ENCODE data around the gene PIK3R5. TPM values are rescaled to one million over a fixed set of nuclear protein-coding genes. Genes with fewer than 3 reads are reported as not detected.

Gene PIK3R5
- total and polyA plus RNA-seq, 4 donors: 11.7 to 70.9 (median 35.0) TPM

GRCh38 chr17:8867361-8867981 is 98.0 kb downstream of the PIK3R5 start, which contains the start of gene PIK3R6:
PIK3R6 (minus strand) TSS chr17:8867674; CDS start chr17:8849794, 17,880 bp downstream.
- Histone ChIP-seq H3K27me3 (ENCODE audit: control insufficient read depth in 3 of 3, insufficient read depth in 3 of 3, low read length in 2 of 3) (peaks cover 0 to 25% (median 0%) of the 10 kb centered on the region in 3 donors), H3K36me3 (ENCODE audit: control insufficient read depth in 4 of 4, insufficient read depth in 4 of 4, low read length in 4 of 4) (no peaks in the 10 kb centered on the region), H3K4me3 (no peak within 1 kb of the TSS), H3K27ac (ENCODE audit: low read depth in 1 of 2, low read length in 1 of 2) (no peak within 1 kb of the TSS), H3K4me1 (ENCODE audit: control insufficient read depth in 5 of 5, insufficient read depth in 5 of 5, low read length in 5 of 5) (no peaks in the 10 kb centered on the region), H3K9me3 (ENCODE audit: control insufficient read depth in 4 of 4, insufficient read depth in 3 of 4, low read length in 3 of 4) (peaks cover 0 to 7% (median 0%) of the 10 kb centered on the region in 4 donors), H3K9ac (ENCODE audit: insufficient read depth in 1 of 2, low read length in 2 of 2) (no peak within 1 kb of the TSS)
- TF ChIP-seq, protein P1, sequence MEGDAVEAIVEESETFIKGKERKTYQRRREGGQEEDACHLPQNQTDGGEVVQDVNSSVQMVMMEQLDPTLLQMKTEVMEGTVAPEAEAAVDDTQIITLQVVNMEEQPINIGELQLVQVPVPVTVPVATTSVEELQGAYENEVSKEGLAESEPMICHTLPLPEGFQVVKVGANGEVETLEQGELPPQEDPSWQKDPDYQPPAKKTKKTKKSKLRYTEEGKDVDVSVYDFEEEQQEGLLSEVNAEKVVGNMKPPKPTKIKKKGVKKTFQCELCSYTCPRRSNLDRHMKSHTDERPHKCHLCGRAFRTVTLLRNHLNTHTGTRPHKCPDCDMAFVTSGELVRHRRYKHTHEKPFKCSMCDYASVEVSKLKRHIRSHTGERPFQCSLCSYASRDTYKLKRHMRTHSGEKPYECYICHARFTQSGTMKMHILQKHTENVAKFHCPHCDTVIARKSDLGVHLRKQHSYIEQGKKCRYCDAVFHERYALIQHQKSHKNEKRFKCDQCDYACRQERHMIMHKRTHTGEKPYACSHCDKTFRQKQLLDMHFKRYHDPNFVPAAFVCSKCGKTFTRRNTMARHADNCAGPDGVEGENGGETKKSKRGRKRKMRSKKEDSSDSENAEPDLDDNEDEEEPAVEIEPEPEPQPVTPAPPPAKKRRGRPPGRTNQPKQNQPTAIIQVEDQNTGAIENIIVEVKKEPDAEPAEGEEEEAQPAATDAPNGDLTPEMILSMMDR (IDR thresholded peaks at IDR 0.05; ENCODE audit: control extremely low read depth, extremely low read depth): no peak
- DNase-seq: no peak
- WGBS, 2 donors: 24 to 34% methylated on average over 12 of the region's 12 CpGs
- ATAC-seq (ENCODE audit: insufficient read depth, low FRiP score): no peak

GRCh38 chr17:8865811-8866210 is 99.7 kb downstream of the PIK3R5 start:
- DNase-seq: peak in 1 of 3 donors; percentile 31
- Histone ChIP-seq H3K27ac (ENCODE audit: low read depth in 1 of 2, low read length in 1 of 2) (no peak overlapping the region), H3K9me3 (ENCODE audit: control insufficient read depth in 4 of 4, insufficient read depth in 3 of 4, low read length in 3 of 4) (peaks cover 0 to 5% (median 0%) of the 10 kb centered on the region in 4 donors), H3K4me1 (ENCODE audit: control insufficient read depth in 5 of 5, insufficient read depth in 5 of 5, low read length in 5 of 5) (no peaks in the 10 kb centered on the region), H3K27me3 (ENCODE audit: control insufficient read depth in 3 of 3, insufficient read depth in 3 of 3, low read length in 2 of 3) (peaks cover 0 to 20% (median 0%) of the 10 kb centered on the region in 3 donors), H3K36me3 (ENCODE audit: control insufficient read depth in 4 of 4, insufficient read depth in 4 of 4, low read length in 4 of 4) (no peaks in the 10 kb centered on the region), H3K4me3 (no peak overlapping the region), H3K9ac (ENCODE audit: insufficient read depth in 1 of 2, low read length in 2 of 2) (no peak overlapping the region)
- 82 to 92% methylated on average over 7 of the region's 7 CpGs for WGBS, 2 donors
- no peak for ATAC-seq (ENCODE audit: insufficient read depth, low FRiP score)
- TF ChIP-seq, protein P1 (IDR thresholded peaks at IDR 0.05; ENCODE audit: control extremely low read depth, extremely low read depth): no peak

GRCh38 chr17:8865385-8865784 is 100.1 kb downstream of the PIK3R5 start:
- Histone ChIP-seq H3K9ac (ENCODE audit: insufficient read depth in 1 of 2, low read length in 2 of 2) (no peak overlapping the region), H3K27ac (ENCODE audit: low read depth in 1 of 2, low read length in 1 of 2) (no peak overlapping the region), H3K4me1 (ENCODE audit: control insufficient read depth in 5 of 5, insufficient read depth in 5 of 5, low read length in 5 of 5) (no peaks in the 10 kb centered on the region), H3K27me3 (ENCODE audit: control insufficient read depth in 3 of 3, insufficient read depth in 3 of 3, low read length in 2 of 3) (peaks cover 0 to 19% (median 0%) of the 10 kb centered on the region in 3 donors), H3K9me3 (ENCODE audit: control insufficient read depth in 4 of 4, insufficient read depth in 3 of 4, low read length in 3 of 4) (peaks cover 0 to 5% (median 0%) of the 10 kb centered on the region in 4 donors), H3K4me3 (no peak overlapping the region), H3K36me3 (ENCODE audit: control insufficient read depth in 4 of 4, insufficient read depth in 4 of 4, low read length in 4 of 4) (no peaks in the 10 kb centered on the region)
- 61 to 72% methylated on average over 6 of the region's 6 CpGs for WGBS, 2 donors
- no peak for ATAC-seq (ENCODE audit: insufficient read depth, low FRiP score)
- TF ChIP-seq, protein P1 (IDR thresholded peaks at IDR 0.05; ENCODE audit: control extremely low read depth, extremely low read depth): no peak
- DNase-seq: no peak
